ENCODE measurements around the gene NOS3.

NOS3 gene

GRCh38 chr7:150997817-150998216 is 7.0 kb downstream of the NOS3 start:
- Mint-ChIP-seq H3K4me1 (peaks cover 28% of the 10 kb centered on the region), H3K36me3 (no peaks in the 10 kb centered on the region), H3K4me3 (peak overlapping the region; percentile 26), H3K9me3 (no peaks in the 10 kb centered on the region), H3K27ac (no peak overlapping the region), H3K27me3 (no peaks in the 10 kb centered on the region)

GRCh38 chr7:150998341-150998740 is 7.5 kb downstream of the NOS3 start:
- Mint-ChIP-seq H3K27ac (peak overlapping the region; percentile 79), H3K4me3 (no peak overlapping the region), H3K4me1 (peaks cover 26% of the 10 kb centered on the region), H3K9me3 (no peaks in the 10 kb centered on the region), H3K36me3 (no peaks in the 10 kb centered on the region), H3K27me3 (no peaks in the 10 kb centered on the region)

GRCh38 chr7:150999001-150999400 is 8.2 kb downstream of the NOS3 start:
- H3K27me3 Mint-ChIP-seq, result no peaks in the 10 kb centered on the region
- H3K27ac Mint-ChIP-seq, result no peak overlapping the region

GRCh38 chr7:150999497-151000230 is 8.8 kb downstream of the NOS3 start:
- no peak overlapping the region for H3K4me3 Mint-ChIP-seq

More at GRCh38 chr7:150999001-150999400, 8.2 kb downstream of the NOS3 start:
- H3K36me3 Mint-ChIP-seq, result no peaks in the 10 kb centered on the region
- peaks cover 23% of the 10 kb centered on the region for H3K4me1 Mint-ChIP-seq
- H3K9me3 Mint-ChIP-seq, result no peaks in the 10 kb centered on the region
- H3K4me3 Mint-ChIP-seq, result no peak overlapping the region

GRCh38 chr7:151000897-151001495 is 10.2 kb downstream of the NOS3 start:
- Mint-ChIP-seq H3K4me1 (peaks cover 25% of the 10 kb centered on the region), H3K4me3 (no peak overlapping the region), H3K27ac (no peak overlapping the region), H3K9me3 (no peaks in the 10 kb centered on the region), H3K36me3 (peaks cover 2% of the 10 kb centered on the region), H3K27me3 (no peaks in the 10 kb centered on the region)

More at GRCh38 chr7:150999497-151000230, 8.8 kb downstream of the NOS3 start:
- H3K27me3 Mint-ChIP-seq, result no peaks in the 10 kb centered on the region
- no peaks in the 10 kb centered on the region for H3K9me3 Mint-ChIP-seq
- peaks cover 19% of the 10 kb centered on the region for H3K4me1 Mint-ChIP-seq
- H3K36me3 Mint-ChIP-seq, result peaks cover 2% of the 10 kb centered on the region
- H3K27ac Mint-ChIP-seq, result no peak overlapping the region

- Mint-ChIP-seq H3K27me3 (no peaks in the 10 kb centered on the region), H3K36me3 (peaks cover 2% of the 10 kb centered on the region), H3K27ac (no peak overlapping the region), H3K4me3 (no peak overlapping the region), H3K9me3 (no peaks in the 10 kb centered on the region), H3K4me1 (peaks cover 29% of the 10 kb centered on the region)
These were observed 10.7 kb downstream of the NOS3 start for GRCh38 chr7:151001546-151001945.

GRCh38 chr7:151003572-151003971 is 12.8 kb downstream of the NOS3 start:
- Mint-ChIP-seq H3K9me3 (no peaks in the 10 kb centered on the region), H3K36me3 (peaks cover 2% of the 10 kb centered on the region), H3K27ac (no peak overlapping the region), H3K4me3 (no peak overlapping the region), H3K27me3 (no peaks in the 10 kb centered on the region), H3K4me1 (peaks cover 31% of the 10 kb centered on the region)

GRCh38 chr7:151005566-151005965 is 14.7 kb downstream of the NOS3 start:
- Mint-ChIP-seq H3K4me3 (no peak overlapping the region), H3K36me3 (peaks cover 2% of the 10 kb centered on the region), H3K27me3 (no peaks in the 10 kb centered on the region), H3K27ac (no peak overlapping the region), H3K9me3 (no peaks in the 10 kb centered on the region), H3K4me1 (peaks cover 36% of the 10 kb centered on the region)

GRCh38 chr7:151006590-151007300 is 15.9 kb downstream of the NOS3 start:
- Mint-ChIP-seq H3K27me3 (no peaks in the 10 kb centered on the region), H3K36me3 (peaks cover 2% of the 10 kb centered on the region), H3K9me3 (no peaks in the 10 kb centered on the region), H3K27ac (no peak overlapping the region), H3K4me3 (no peak overlapping the region), H3K4me1 (peaks cover 47% of the 10 kb centered on the region)

GRCh38 chr7:151007469-151007898 is 16.7 kb downstream of the NOS3 start:
- Mint-ChIP-seq H3K4me1 (peaks cover 54% of the 10 kb centered on the region), H3K9me3 (no peaks in the 10 kb centered on the region), H3K27me3 (no peaks in the 10 kb centered on the region), H3K4me3 (peak overlapping the region; percentile 78), H3K27ac (peak overlapping the region; percentile 4), H3K36me3 (peaks cover 2% of the 10 kb centered on the region)

- Mint-ChIP-seq H3K36me3 (peaks cover 2% of the 10 kb centered on the region), H3K4me1 (peaks cover 59% of the 10 kb centered on the region), H3K27ac (peak overlapping the region; percentile 64), H3K9me3 (no peaks in the 10 kb centered on the region), H3K27me3 (no peaks in the 10 kb centered on the region), H3K4me3 (peak overlapping the region; percentile 78)
These were observed 17.3 kb downstream of the NOS3 start for GRCh38 chr7:151008143-151008510.

GRCh38 chr7:151008511-151009323 is 17.9 kb downstream of the NOS3 start:
- H3K4me3 Mint-ChIP-seq, result peak overlapping the region; percentile 78
- peak overlapping the region; percentile 47 for H3K27ac Mint-ChIP-seq
- peaks cover 60% of the 10 kb centered on the region for H3K4me1 Mint-ChIP-seq
- H3K27me3 Mint-ChIP-seq, result no peaks in the 10 kb centered on the region
- H3K9me3 Mint-ChIP-seq, result no peaks in the 10 kb centered on the region
- H3K36me3 Mint-ChIP-seq, result peaks cover 2% of the 10 kb centered on the region

- Mint-ChIP-seq H3K4me1 (peaks cover 68% of the 10 kb centered on the region), H3K4me3 (peak overlapping the region; percentile 11), H3K27me3 (no peaks in the 10 kb centered on the region), H3K27ac (peak overlapping the region; percentile 35), H3K36me3 (peaks cover under 1% of the 10 kb centered on the region), H3K9me3 (no peaks in the 10 kb centered on the region)
These were observed 18.7 kb downstream of the NOS3 start for GRCh38 chr7:151009327-151010036.

GRCh38 chr7:151010037-151010306 is 19.2 kb downstream of the NOS3 start:
- Mint-ChIP-seq H3K4me1 (peaks cover 73% of the 10 kb centered on the region), H3K27ac (no peak overlapping the region), H3K27me3 (no peaks in the 10 kb centered on the region)

More at GRCh38 chr7:151010037-151010306, 19.2 kb downstream of the NOS3 start:
- H3K9me3 Mint-ChIP-seq, result no peaks in the 10 kb centered on the region
- no peaks in the 10 kb centered on the region for H3K36me3 Mint-ChIP-seq
- no peak overlapping the region for H3K4me3 Mint-ChIP-seq

Data from activated naive CD4-positive, alpha-beta T cell treated with anti-CD3 and anti-CD28 coated beads, Interleukin-2, amount 50 U/mL, for 24 hours (primary cell).